HG03097 (cell line): ENCODE data around the gene OR8K3.

Experiments
- ATAC-seq: cut with Tn5 transposase; IDR thresholded peaks from one replicate; pipeline ENCODE4 v1.9.1; 2021; ENCODE audit not compliant: unreplicated experiment, low FRiP score

Gene OR8K3

DNA sequence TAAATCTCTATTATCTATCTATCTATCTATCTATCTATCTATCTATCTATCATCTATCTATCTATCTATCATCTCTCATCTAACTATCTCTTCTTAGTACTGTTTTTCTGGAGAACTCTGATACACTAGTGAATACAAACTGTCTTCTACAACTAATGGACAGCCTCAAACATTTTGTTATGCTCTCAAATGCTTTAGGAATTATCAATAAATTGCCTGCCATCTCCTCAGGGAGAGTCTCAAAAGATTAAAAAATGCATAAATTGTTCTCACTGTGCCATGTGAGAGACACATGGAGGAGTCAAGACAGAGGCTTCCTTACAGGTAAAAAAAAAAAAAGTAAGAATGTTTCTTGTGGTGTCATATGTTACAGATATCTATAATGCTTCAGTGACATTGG is at the start of gene OR8K3:
TSS of gene OR8K3 (plus strand) at position 301 of the 400 bp plus-strand sequence. CDS start 3,163 bp downstream, outside the sequence.
- no peak for ATAC-seq

DNA sequence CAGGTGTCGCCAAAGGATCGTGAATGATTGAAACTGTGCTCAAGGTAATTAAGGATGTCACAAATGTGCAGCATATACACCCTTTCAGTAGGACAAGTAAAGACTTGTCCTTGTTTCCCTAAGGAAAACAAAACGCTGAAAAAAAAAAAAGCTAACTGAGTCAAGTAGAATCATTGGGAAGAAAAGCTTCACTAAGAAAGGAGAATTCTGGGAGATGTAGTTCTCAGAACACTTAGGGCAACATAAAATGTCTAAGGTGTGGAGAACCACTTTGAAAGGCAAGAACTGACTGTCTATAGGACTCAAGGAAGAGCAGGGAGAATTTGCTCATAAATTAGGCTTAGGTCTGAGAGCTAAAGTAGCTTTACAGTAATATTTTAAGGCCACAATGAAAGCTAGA is 43.9 kb upstream of the OR8K3 start:
- no peak for ATAC-seq

DNA sequence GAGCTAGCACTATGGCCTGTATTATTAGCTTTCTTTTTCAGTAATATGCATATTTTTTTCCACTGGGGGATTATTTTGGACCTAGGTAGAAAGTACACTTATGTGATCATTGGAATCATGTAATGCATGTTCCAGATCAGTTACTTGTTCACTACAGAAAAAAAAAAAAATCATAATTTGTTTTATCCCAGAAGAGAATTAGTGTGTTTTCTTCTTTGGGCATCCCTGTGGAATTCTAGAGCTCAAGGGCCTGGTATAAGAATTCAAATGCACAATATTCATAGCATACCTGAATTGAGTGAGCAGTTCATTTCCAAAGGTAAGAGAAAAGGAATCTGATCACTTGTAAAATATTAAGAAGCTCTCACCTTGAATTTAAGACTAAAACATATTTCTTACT is 41.1 kb upstream of the OR8K3 start, which contains the start of gene OR5T1:
TSS of gene OR5T1 (plus strand) at position 301 of the 400 bp plus-strand sequence. CDS start 1,485 bp downstream, outside the sequence.
- no peak for ATAC-seq

DNA sequence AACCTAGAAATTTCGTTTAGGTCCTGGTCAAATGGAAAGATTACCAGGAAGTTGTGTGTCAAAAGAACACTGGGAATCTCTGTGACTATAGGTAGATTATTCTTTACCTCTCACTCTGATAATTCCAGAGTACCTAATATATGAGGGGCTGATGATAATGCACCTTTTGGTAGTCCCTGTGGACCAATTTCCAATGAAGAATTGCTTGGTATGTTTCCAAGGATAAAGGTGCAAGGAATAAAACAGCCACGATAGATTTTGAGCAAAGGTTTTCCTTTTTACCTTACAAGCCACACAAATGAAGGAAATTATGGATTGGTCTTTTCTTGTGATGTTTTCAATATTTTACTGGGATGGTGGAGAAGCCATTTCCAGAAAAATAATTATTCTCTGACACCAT is 22.8 kb upstream of the OR8K3 start, which contains the start of gene OR8H1:
TSS of gene OR8H1 (minus strand) at position 101 of the 400 bp plus-strand sequence. CDS start 1,192 bp downstream, outside the sequence.
- no peak for ATAC-seq

DNA sequence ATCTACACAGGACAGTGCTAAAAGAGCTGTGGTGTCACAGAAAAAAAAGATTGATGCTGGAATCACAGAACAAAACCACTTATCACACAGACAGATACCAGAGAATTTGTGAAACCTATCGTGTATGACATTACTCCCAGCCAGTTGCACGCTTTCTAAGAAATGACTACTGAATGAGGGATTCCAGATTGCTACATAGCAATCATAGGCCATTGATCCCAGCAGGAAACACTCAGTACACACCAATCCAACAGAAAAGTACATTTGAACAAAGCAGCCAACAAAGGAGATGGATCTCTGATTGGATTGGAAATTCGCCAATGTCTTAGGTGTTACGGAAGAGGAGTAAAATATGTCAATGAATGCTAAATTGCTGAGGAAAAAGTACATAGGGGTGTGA is 18.0 kb upstream of the OR8K3 start:
- ATAC-seq = no peak

DNA sequence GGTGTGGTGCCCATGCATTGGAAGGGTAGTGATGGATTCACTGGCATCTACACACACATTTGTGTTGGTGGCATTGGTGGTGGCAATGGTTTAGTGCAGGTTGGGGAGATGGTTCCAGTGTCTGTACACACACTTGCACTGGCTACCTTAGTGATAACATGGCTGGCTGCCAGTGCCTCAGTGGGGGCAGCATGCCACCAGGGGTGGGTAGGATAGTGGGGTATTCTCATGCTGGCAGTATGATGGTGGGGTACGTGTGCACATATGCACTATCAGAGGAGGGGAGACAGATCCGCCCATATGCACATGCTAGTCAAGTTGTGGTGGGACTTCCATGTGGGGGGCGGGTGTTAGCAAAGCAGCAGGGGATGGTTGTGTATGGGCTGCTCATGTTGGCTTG is 7.1 kb upstream of the OR8K3 start:
- ATAC-seq = no peak

DNA sequence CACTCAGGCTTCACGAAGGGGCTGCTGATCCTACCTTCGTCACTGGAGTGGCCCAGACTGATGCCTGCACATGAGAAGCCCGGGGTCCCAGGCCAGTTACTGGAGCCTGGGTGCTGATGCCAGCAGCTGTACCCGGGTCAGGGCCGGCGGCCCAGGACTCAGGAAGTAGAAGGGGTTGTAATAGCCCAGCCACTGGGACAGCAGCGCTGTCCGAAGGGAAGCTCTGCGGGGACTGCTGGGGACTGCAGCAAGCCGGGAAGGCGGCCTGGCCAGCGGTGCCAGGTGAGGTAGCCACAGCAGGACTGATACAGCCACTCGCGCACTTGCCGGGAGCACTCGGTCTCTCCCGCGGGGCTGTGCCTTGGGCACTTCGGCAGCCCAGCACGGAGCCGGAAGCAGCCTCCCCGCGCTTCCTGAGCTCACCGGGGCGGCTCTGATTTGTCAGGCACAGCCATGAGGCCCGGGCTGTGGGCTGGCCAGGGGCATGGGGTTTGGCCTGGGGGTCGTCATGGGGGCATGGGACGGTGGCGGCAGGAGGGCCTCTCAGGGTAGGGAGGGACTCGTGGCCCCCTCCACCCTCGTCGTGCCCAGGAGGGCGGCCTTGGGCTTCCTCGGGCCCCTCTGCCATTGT is 17.0 kb downstream of the OR8K3 start:
- ATAC-seq = no peak

DNA sequence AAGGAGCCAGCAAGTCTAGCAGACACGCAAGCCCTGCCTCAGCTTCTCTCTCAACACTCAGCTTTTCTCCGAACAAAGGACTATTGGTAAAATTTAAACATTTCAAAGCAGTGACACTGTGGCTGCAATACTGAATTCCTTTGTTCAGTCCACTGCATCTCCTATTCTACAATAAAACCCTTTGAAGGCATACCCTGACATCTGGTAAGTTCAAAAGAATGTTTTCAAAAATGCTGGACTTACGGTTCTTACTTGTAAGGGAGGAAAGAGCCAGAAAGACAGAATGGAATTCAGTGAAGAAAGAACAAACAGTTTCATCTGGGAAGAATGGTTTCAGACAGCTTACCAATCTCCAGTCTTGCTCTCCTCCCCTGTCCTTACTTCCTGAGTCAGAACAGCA is 18.2 kb downstream of the OR8K3 start:
- ATAC-seq = no peak

DNA sequence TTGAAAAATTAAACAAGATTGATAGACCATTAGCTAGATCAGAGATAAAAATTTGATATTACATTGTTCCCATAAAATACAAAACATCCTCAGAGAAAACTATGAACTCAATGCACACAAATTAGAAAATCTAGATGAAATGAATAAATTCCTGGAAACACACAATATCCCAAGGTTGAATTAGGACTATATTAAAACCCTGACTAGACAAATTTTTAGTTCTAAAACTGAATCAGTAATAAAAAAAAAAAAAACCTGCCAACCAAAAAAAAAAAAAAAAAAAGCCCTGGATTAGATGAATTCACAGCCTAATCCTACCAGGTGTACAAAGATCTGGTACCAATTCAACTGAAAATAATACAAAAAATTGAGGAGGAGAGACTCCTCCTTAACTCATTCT is 25.3 kb downstream of the OR8K3 start:
- no peak for ATAC-seq

DNA sequence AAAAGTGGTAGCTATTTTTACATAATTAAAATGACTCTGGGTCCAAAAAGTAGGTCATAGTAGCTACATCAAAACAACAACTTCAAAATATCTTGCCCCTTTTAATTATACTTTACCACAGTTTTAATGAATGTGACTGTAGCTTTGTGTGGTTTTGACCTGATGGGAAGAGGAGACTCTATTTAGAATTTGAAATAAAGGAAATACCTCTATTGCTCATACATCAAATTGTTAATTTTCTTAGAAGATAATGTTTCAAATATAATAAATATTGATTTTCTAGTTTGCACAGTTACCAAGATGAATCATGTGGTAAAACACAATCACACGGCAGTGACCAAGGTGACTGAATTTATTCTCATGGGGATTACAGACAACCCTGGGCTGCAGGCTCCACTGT is 30.8 kb downstream of the OR8K3 start, which contains the start of gene OR8K1:
TSS of gene OR8K1 (plus strand) at position 301 of the 400 bp plus-strand sequence. CDS start at position 301, 0 bp downstream.
- ATAC-seq = no peak

DNA sequence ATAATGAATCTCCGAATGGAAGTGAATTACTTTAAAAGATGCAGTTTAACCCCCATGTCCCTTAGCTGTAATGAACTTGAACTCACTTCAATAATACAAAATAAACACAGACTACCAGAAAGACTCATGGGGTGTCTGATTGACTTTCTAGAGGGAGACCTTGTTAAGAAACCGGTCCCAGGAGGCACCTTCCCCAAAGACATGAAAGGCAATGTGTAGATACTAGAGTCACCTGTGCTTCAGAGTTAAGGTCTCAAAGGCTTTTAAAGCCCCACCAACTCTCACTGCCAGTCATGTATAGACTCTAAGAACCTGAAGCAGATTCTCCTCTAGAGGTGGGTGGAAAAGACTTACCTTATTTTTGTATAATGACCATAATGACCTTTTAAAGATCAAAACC is 39.0 kb downstream of the OR8K3 start, which contains the start of gene OR8J1:
TSS of gene OR8J1 (plus strand) at position 301 of the 400 bp plus-strand sequence. CDS start 5,956 bp downstream, outside the sequence.
- no peak for ATAC-seq
